ENCODE measurements around the gene VENTX. TPM values are rescaled to one million over a fixed set of nuclear protein-coding genes. Genes with fewer than 3 reads are reported as not detected.

Gene VENTX
- total RNA-seq, 1 donor from 2014 or later: not detected

DNA sequence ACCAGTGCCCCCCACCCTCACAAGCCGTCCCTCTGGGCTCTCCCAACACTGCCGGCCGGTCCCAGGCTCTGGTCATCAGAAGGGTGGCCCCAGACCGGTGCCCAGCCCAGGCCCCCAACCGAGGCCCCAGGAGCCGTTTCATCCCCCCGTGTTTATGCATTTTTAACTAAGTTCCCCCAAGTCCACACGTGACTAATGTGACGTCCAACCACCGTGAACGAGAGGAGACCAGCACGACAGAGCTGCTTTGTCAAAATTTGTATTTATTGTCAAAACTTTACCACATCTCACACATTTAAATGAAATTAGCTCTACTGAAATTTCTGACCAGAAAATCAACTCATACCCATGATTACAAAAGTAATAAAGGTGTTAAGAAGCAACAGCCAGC, 8.6 kb downstream of the VENTX start:
- H3K4me3 ChIP-seq (ENCODE audit: low read length in 3 of 3): no peak overlapping the region
- peaks cover 68 to 83% (median 79%) of the 10 kb centered on the region in 3 donors for H3K27me3 ChIP-seq (ENCODE audit: control insufficient read depth in 3 of 3, insufficient read depth in 3 of 3, low read length in 3 of 3)
- H3K27ac ChIP-seq (ENCODE audit: low read depth, low read length): no peak overlapping the region
- H3K4me1 ChIP-seq (ENCODE audit: control insufficient read depth in 3 of 3, insufficient read depth in 3 of 3, low read length in 3 of 3): no peaks in the 10 kb centered on the region
- H3K9me3 ChIP-seq (ENCODE audit: control insufficient read depth in 3 of 3, low read length in 3 of 3): no peaks in the 10 kb centered on the region
- H3K9ac ChIP-seq (ENCODE audit: low read depth in 1 of 3, low read length in 3 of 3): no peak overlapping the region
- no peaks in the 10 kb centered on the region for H3K36me3 ChIP-seq (ENCODE audit: control insufficient read depth in 3 of 3, insufficient read depth in 3 of 3, low read length in 3 of 3)

DNA sequence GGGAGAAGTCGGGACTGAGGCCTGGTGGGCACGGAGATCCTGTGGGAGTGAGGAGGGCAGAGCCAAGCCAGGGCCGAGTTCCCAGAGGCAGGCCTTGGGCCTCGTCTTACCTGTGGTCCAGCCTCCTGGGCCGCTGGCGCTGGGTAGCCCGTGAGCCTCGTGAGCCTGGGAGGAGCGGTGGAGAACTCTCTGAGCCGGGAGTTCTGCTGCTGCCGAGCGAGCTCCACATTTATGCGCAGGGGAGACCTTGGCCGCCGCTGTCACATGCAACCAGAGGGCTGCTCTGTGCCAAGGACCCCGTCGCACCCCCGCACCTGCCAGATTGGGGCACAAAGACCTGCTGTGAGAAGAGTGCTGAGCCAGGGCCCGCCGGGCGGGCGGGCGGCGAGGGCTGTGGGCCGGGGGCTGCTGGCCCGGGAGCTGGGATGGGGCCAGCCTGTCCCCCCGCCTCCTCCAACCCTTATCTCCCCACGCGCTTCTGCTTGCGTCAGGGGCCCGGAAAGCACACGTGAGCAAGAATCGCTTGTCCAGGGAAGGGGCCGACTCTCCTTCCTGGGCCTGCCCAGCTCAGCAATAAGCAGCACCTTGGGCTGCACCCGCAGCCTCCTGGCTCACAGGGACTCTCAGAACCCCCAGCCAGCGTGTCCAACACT, 10.2 kb downstream of the VENTX start:
- Histone ChIP-seq H3K4me1 (ENCODE audit: control insufficient read depth in 3 of 3, insufficient read depth in 3 of 3, low read length in 3 of 3) (no peaks in the 10 kb centered on the region), H3K27me3 (ENCODE audit: control insufficient read depth in 3 of 3, insufficient read depth in 3 of 3, low read length in 3 of 3) (peaks cover 59 to 82% (median 68%) of the 10 kb centered on the region in 3 donors)

GRCh38 chr10:133248334-133248715, 10.7 kb downstream of the VENTX start:
- no peaks in the 10 kb centered on the region for H3K9me3 ChIP-seq (ENCODE audit: control insufficient read depth in 3 of 3, low read length in 3 of 3)
- H3K36me3 ChIP-seq (ENCODE audit: control insufficient read depth in 3 of 3, insufficient read depth in 3 of 3, low read length in 3 of 3): no peaks in the 10 kb centered on the region
- no peak overlapping the region for H3K9ac ChIP-seq (ENCODE audit: low read depth in 1 of 3, low read length in 3 of 3)
- H3K27ac ChIP-seq (ENCODE audit: low read depth, low read length): no peak overlapping the region
- H3K4me1 ChIP-seq (ENCODE audit: control insufficient read depth in 3 of 3, insufficient read depth in 3 of 3, low read length in 3 of 3): no peaks in the 10 kb centered on the region
- H3K4me3 ChIP-seq (ENCODE audit: low read length in 3 of 3): no peak overlapping the region
- H3K27me3 ChIP-seq (ENCODE audit: control insufficient read depth in 3 of 3, insufficient read depth in 3 of 3, low read length in 3 of 3): peaks cover 53 to 78% (median 62%) of the 10 kb centered on the region in 3 donors

More for the DNA sequence above, 10.2 kb downstream of the VENTX start:
- H3K9me3 ChIP-seq (ENCODE audit: control insufficient read depth in 3 of 3, low read length in 3 of 3): no peaks in the 10 kb centered on the region
- H3K36me3 ChIP-seq (ENCODE audit: control insufficient read depth in 3 of 3, insufficient read depth in 3 of 3, low read length in 3 of 3): no peaks in the 10 kb centered on the region
- H3K4me3 ChIP-seq (ENCODE audit: low read length in 3 of 3): no peak overlapping the region
- H3K9ac ChIP-seq (ENCODE audit: low read depth in 1 of 3, low read length in 3 of 3): no peak overlapping the region
- H3K27ac ChIP-seq (ENCODE audit: low read depth, low read length): no peak overlapping the region

GRCh38 chr10:133249094-133249780, 11.6 kb downstream of the VENTX start:
- peaks cover 45 to 70% (median 56%) of the 10 kb centered on the region in 3 donors for H3K27me3 ChIP-seq (ENCODE audit: control insufficient read depth in 3 of 3, insufficient read depth in 3 of 3, low read length in 3 of 3)

DNA sequence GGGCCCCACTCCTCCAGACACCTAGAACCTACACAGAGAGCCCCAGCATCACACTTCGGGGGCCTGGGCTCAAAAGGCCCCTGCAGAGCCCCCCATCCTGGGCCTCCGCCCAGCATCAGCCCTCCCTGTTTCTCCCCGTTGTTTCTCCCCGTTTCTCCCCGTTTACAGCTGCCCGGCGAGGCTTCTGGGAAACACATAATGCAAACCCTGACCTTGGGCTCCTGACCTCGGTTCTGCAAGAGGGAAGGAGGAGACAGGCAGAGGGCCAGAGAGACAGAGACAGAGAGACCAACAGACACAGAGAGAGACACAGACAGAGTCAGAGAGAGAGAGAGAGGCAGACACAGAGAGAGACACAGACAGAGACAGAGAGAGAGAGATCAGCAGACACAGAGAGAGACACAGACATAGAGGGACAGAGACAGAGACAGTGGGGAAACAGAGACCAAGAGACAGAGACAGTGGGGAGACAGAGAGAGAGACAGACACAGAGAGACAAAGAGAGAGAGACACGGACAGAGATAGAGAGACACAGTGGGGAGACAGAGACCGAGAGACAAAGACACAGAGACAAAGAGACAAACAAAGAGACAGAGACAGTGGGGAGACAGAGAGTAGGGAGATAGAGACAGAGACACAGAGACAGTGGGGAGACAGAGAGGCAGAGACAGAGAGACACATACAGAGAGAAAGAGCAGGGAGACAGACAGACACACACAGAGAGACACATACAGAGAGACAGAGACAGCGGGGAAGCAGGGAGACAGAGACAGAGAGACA, 12.5 kb downstream of the VENTX start:
- Histone ChIP-seq H3K4me3 (ENCODE audit: low read length in 3 of 3) (no peak overlapping the region), H3K9ac (ENCODE audit: low read depth in 1 of 3, low read length in 3 of 3) (no peak overlapping the region), H3K9me3 (ENCODE audit: control insufficient read depth in 3 of 3, low read length in 3 of 3) (no peaks in the 10 kb centered on the region), H3K27me3 (ENCODE audit: control insufficient read depth in 3 of 3, insufficient read depth in 3 of 3, low read length in 3 of 3) (peaks cover 39 to 62% (median 49%) of the 10 kb centered on the region in 3 donors), H3K4me1 (ENCODE audit: control insufficient read depth in 3 of 3, insufficient read depth in 3 of 3, low read length in 3 of 3) (no peaks in the 10 kb centered on the region), H3K27ac (ENCODE audit: low read depth, low read length) (no peak overlapping the region), H3K36me3 (ENCODE audit: control insufficient read depth in 3 of 3, insufficient read depth in 3 of 3, low read length in 3 of 3) (no peaks in the 10 kb centered on the region)

More at GRCh38 chr10:133249094-133249780, 11.6 kb downstream of the VENTX start:
- no peaks in the 10 kb centered on the region for H3K36me3 ChIP-seq (ENCODE audit: control insufficient read depth in 3 of 3, insufficient read depth in 3 of 3, low read length in 3 of 3)
- no peaks in the 10 kb centered on the region for H3K4me1 ChIP-seq (ENCODE audit: control insufficient read depth in 3 of 3, insufficient read depth in 3 of 3, low read length in 3 of 3)
- no peaks in the 10 kb centered on the region for H3K9me3 ChIP-seq (ENCODE audit: control insufficient read depth in 3 of 3, low read length in 3 of 3)
- no peak overlapping the region for H3K9ac ChIP-seq (ENCODE audit: low read depth in 1 of 3, low read length in 3 of 3)
- H3K27ac ChIP-seq (ENCODE audit: low read depth, low read length): no peak overlapping the region
- no peak overlapping the region for H3K4me3 ChIP-seq (ENCODE audit: low read length in 3 of 3)

DNA sequence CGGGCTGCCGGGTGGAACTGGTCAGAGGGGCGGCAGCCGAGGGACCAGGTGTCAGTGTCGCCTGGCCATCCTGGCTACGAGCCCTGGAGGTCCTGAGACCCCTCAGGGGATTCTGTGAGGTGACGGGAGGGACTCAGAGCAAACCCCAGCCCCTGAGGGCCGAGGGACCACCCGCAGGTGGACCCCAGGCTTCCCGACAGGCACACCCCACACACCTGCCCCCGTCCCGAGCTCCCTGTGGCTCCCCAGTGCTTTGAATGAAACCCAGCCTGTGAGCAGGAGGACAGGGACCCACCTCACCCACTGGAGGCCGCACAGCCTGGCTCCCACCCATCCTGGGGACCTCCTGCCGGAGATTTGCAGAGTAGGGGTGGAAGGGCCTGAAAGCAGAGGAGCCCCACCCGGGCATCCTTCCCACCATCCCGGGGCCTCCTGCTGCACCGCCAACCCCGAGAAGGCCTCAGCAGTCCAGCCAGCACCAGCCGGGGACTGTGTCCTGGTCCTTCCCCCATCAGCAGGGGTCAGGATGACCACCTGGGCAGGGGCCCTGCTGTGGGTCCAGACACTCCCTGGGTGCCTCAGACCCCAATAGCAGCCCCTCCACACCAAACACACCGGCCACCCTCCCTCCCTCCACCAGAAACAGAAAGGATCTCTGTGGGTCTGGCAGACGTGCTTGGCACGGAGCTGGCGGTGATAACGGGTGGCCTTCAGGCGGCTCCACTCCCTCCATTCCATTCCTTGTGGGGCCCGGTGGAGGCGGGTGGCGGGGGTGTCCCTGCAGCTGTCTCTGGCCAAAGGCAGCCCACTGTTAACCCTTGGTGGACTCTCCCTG, 13.9 kb downstream of the VENTX start:
- Histone ChIP-seq H3K4me1 (ENCODE audit: control insufficient read depth in 3 of 3, insufficient read depth in 3 of 3, low read length in 3 of 3) (no peaks in the 10 kb centered on the region), H3K36me3 (ENCODE audit: control insufficient read depth in 3 of 3, insufficient read depth in 3 of 3, low read length in 3 of 3) (no peaks in the 10 kb centered on the region), H3K27me3 (ENCODE audit: control insufficient read depth in 3 of 3, insufficient read depth in 3 of 3, low read length in 3 of 3) (peaks cover 30 to 49% (median 37%) of the 10 kb centered on the region in 3 donors), H3K9me3 (ENCODE audit: control insufficient read depth in 3 of 3, low read length in 3 of 3) (no peaks in the 10 kb centered on the region), H3K27ac (ENCODE audit: low read depth, low read length) (no peak overlapping the region), H3K9ac (ENCODE audit: low read depth in 1 of 3, low read length in 3 of 3) (no peak overlapping the region), H3K4me3 (ENCODE audit: low read length in 3 of 3) (no peak overlapping the region)

- Histone ChIP-seq H3K9ac (ENCODE audit: low read depth in 1 of 3, low read length in 3 of 3) (no peak overlapping the region), H3K27me3 (ENCODE audit: control insufficient read depth in 3 of 3, insufficient read depth in 3 of 3, low read length in 3 of 3) (peaks cover 28 to 45% (median 32%) of the 10 kb centered on the region in 3 donors), H3K36me3 (ENCODE audit: control insufficient read depth in 3 of 3, insufficient read depth in 3 of 3, low read length in 3 of 3) (no peaks in the 10 kb centered on the region), H3K4me3 (ENCODE audit: low read length in 3 of 3) (no peak overlapping the region), H3K27ac (ENCODE audit: low read depth, low read length) (no peak overlapping the region), H3K9me3 (ENCODE audit: control insufficient read depth in 3 of 3, low read length in 3 of 3) (no peaks in the 10 kb centered on the region), H3K4me1 (ENCODE audit: control insufficient read depth in 3 of 3, insufficient read depth in 3 of 3, low read length in 3 of 3) (peaks cover 0 to under 1% (median 0%) of the 10 kb centered on the region in 3 donors)
These were observed 14.5 kb downstream of the VENTX start for GRCh38 chr10:133252223-133252552.

- no peak overlapping the region for H3K9ac ChIP-seq (ENCODE audit: low read depth in 1 of 3, low read length in 3 of 3)
- peaks cover 19 to 34% (median 20%) of the 10 kb centered on the region in 3 donors for H3K27me3 ChIP-seq (ENCODE audit: control insufficient read depth in 3 of 3, insufficient read depth in 3 of 3, low read length in 3 of 3)
- no peaks in the 10 kb centered on the region for H3K9me3 ChIP-seq (ENCODE audit: control insufficient read depth in 3 of 3, low read length in 3 of 3)
- H3K4me3 ChIP-seq (ENCODE audit: low read length in 3 of 3): no peak overlapping the region
- H3K4me1 ChIP-seq (ENCODE audit: control insufficient read depth in 3 of 3, insufficient read depth in 3 of 3, low read length in 3 of 3): peaks cover 9 to 13% (median 12%) of the 10 kb centered on the region in 3 donors
- no peaks in the 10 kb centered on the region for H3K36me3 ChIP-seq (ENCODE audit: control insufficient read depth in 3 of 3, insufficient read depth in 3 of 3, low read length in 3 of 3)
- no peak overlapping the region for H3K27ac ChIP-seq (ENCODE audit: low read depth, low read length)
These were observed 15.8 kb downstream of the VENTX start for GRCh38 chr10:133253361-133253955.

GRCh38 chr10:133254421-133255120, 16.9 kb downstream of the VENTX start:
- H3K4me1 ChIP-seq (ENCODE audit: control insufficient read depth in 3 of 3, insufficient read depth in 3 of 3, low read length in 3 of 3): peaks cover 12 to 23% (median 17%) of the 10 kb centered on the region in 3 donors
- no peaks in the 10 kb centered on the region for H3K36me3 ChIP-seq (ENCODE audit: control insufficient read depth in 3 of 3, insufficient read depth in 3 of 3, low read length in 3 of 3)
- H3K27me3 ChIP-seq (ENCODE audit: control insufficient read depth in 3 of 3, insufficient read depth in 3 of 3, low read length in 3 of 3): peaks cover 10 to 24% (median 12%) of the 10 kb centered on the region in 3 donors
- H3K4me3 ChIP-seq (ENCODE audit: low read length in 3 of 3): no peak overlapping the region
- no peaks in the 10 kb centered on the region for H3K9me3 ChIP-seq (ENCODE audit: control insufficient read depth in 3 of 3, low read length in 3 of 3)
- no peak overlapping the region for H3K9ac ChIP-seq (ENCODE audit: low read depth in 1 of 3, low read length in 3 of 3)
- no peak overlapping the region for H3K27ac ChIP-seq (ENCODE audit: low read depth, low read length)

Data from skeletal muscle tissue (tissue), 4 donors.